KMS-11 (cell line): ENCODE measurements around the gene HS6ST3.

Experiments
- H2AFZ ChIP-seq: fragments of 200-600 bp; sonication (generic); 2 replicates; pipeline ENCODE4 v1.6.1; 2016; ENCODE audit warnings: antibody characterized with exemption, mixed run types, low read depth
- H3K27ac ChIP-seq: fragments of 200-600 bp; sonication (generic); 2 replicates; pipeline ENCODE4 v1.6.1; 2016; ENCODE audit warnings: mild to moderate bottlenecking, mixed run types
- H3K27me3 ChIP-seq: fragments of 200-600 bp; sonication (generic); 2 replicates; pipeline ENCODE4 v1.6.1; 2017; ENCODE audit warnings: mild to moderate bottlenecking, low read depth, mixed run types, moderate library complexity; ENCODE audit not compliant: insufficient read depth
- H3K36me3 ChIP-seq: fragments of 200-600 bp; sonication (generic); 2 replicates; pipeline ENCODE4 v1.6.1; 2017; ENCODE audit warnings: mild to moderate bottlenecking, mixed run types; ENCODE audit not compliant: insufficient read depth
- H3K4me1 ChIP-seq: fragments of 200-600 bp; sonication (generic); 2 replicates; pipeline ENCODE4 v1.6.1; 2016; ENCODE audit warnings: mild to moderate bottlenecking, low read depth, mixed run types; ENCODE audit not compliant: poor library complexity, severe bottlenecking
- H3K4me2 ChIP-seq: fragments of 200-600 bp; sonication (generic); 2 replicates; pipeline ENCODE4 v1.7.0; 2016; ENCODE audit warnings: mild to moderate bottlenecking, mixed run types
- H3K4me3 ChIP-seq: fragments of 200-600 bp; sonication (generic); IDR thresholded peaks from 2 replicates; pipeline ENCODE4 v1.6.1; 2017; ENCODE audit warnings: low read depth, low read length, mixed read lengths; ENCODE audit not compliant: insufficient read depth
- H3K79me2 ChIP-seq: fragments of 200-600 bp; sonication (generic); 2 replicates; pipeline ENCODE4 v1.6.1; 2016; ENCODE audit warnings: low read depth, mixed run types; ENCODE audit not compliant: insufficient read depth
- H3K9ac ChIP-seq: fragments of 200-600 bp; sonication (generic); 2 replicates; pipeline ENCODE4 v1.6.1; 2016; ENCODE audit warnings: mild to moderate bottlenecking, mixed run types
- H4K20me1 ChIP-seq: fragments of 200-600 bp; sonication (generic); 2 replicates; pipeline ENCODE4 v1.6.1; 2016; ENCODE audit warnings: mild to moderate bottlenecking, mixed run types; ENCODE audit not compliant: insufficient read depth
- TF ChIP-seq, protein P1 (sequence below): fragments of 200-600 bp; sonication (generic); conservative IDR thresholded peaks from 2 replicates; pipeline ENCODE4 v1.6.1; 2017; ENCODE audit warnings: low read depth, mild to moderate bottlenecking, antibody characterized with exemption, low read length, moderate library complexity, mixed read lengths

The HS6ST3 gene

DNA sequence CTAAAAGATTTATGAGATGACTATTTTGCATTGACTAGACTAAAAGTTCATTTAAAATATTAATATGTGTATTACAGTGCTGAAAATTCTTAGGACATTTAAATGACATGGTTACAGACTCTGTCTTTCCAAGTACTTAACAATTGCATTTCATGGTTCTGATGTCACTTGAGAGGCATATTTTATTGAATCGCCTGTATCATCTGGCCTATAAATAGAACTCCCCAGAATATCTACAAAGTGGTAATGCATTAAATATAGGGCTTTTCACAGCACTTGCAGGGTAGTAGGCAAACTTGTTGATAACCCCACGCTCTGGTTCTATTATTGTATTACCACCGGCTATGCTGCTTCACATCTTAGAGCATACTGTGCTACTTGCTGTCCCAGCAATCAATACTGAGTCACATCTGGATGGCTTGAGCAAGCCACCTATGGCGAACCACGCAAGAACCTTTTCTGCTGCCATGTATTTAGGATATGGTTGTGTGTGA, 400.6 kb downstream of the HS6ST3 start:
- no peak overlapping the region for H3K27ac ChIP-seq
- no peaks in the 10 kb centered on the region for H4K20me1 ChIP-seq
- H3K27me3 ChIP-seq = no peaks in the 10 kb centered on the region
- H3K4me1 ChIP-seq = no peaks in the 10 kb centered on the region
- no peak overlapping the region for H3K9ac ChIP-seq
- no peak overlapping the region for H2AFZ ChIP-seq
- H3K36me3 ChIP-seq = no peaks in the 10 kb centered on the region
- H3K79me2 ChIP-seq = no peaks in the 10 kb centered on the region
- no peak overlapping the region for H3K4me2 ChIP-seq
- TF ChIP-seq, protein P1, sequence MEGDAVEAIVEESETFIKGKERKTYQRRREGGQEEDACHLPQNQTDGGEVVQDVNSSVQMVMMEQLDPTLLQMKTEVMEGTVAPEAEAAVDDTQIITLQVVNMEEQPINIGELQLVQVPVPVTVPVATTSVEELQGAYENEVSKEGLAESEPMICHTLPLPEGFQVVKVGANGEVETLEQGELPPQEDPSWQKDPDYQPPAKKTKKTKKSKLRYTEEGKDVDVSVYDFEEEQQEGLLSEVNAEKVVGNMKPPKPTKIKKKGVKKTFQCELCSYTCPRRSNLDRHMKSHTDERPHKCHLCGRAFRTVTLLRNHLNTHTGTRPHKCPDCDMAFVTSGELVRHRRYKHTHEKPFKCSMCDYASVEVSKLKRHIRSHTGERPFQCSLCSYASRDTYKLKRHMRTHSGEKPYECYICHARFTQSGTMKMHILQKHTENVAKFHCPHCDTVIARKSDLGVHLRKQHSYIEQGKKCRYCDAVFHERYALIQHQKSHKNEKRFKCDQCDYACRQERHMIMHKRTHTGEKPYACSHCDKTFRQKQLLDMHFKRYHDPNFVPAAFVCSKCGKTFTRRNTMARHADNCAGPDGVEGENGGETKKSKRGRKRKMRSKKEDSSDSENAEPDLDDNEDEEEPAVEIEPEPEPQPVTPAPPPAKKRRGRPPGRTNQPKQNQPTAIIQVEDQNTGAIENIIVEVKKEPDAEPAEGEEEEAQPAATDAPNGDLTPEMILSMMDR = no peak
- no peak overlapping the region for H3K4me3 ChIP-seq

DNA sequence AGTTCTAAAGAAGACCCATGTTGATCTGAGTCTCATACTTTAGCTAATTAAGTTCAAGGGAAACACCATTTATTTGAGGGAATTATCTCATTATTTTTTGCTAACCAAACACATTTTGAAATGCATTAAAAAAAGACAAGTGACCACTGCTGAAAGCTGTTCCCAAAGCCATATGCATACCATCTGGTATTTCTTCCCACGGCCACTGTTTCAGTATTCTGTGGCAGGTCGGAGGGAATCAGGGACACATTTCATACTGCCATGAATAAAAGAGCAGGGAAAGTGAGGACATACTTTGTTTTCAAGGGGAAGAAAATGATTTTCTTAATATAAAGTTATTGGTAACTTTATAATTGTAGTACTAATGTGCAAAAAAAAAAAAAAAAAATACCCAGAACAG, 401.2 kb downstream of the HS6ST3 start:
- Histone ChIP-seq H3K27me3 (no peaks in the 10 kb centered on the region), H3K4me3 (no peak overlapping the region), H3K4me1 (no peaks in the 10 kb centered on the region), H2AFZ (no peak overlapping the region), H3K27ac (no peak overlapping the region), H3K9ac (no peak overlapping the region), H4K20me1 (no peaks in the 10 kb centered on the region), H3K79me2 (no peaks in the 10 kb centered on the region), H3K36me3 (no peaks in the 10 kb centered on the region), H3K4me2 (no peak overlapping the region)
- TF ChIP-seq, protein P1 = no peak

DNA sequence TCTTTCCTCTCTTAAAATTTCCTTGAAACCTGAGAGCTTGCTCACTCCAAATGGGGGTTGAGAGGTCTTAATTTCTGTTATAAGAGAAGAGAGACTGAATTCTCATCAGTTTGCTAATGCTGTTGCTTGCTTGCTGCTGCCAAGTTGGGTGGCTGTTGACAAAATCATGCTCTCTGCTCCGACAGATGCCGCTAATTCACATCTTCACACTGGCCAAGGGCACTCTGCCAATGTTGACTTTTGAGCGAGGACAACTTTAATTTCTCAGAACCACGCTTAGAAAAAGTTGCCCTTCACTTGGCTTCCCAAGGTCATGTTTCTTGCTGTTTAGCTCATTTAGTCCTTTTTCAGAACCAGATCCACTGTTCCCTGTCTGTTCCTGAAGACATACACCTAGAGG, 402.9 kb downstream of the HS6ST3 start:
- no peaks in the 10 kb centered on the region for H3K27me3 ChIP-seq
- no peaks in the 10 kb centered on the region for H3K79me2 ChIP-seq
- H3K9ac ChIP-seq = no peak overlapping the region
- TF ChIP-seq, protein P1 = no peak
- H3K4me1 ChIP-seq = no peaks in the 10 kb centered on the region
- no peak overlapping the region for H3K4me2 ChIP-seq
- H3K27ac ChIP-seq = no peak overlapping the region
- no peaks in the 10 kb centered on the region for H3K36me3 ChIP-seq
- H3K4me3 ChIP-seq = no peak overlapping the region
- H2AFZ ChIP-seq = no peak overlapping the region
- no peaks in the 10 kb centered on the region for H4K20me1 ChIP-seq

DNA sequence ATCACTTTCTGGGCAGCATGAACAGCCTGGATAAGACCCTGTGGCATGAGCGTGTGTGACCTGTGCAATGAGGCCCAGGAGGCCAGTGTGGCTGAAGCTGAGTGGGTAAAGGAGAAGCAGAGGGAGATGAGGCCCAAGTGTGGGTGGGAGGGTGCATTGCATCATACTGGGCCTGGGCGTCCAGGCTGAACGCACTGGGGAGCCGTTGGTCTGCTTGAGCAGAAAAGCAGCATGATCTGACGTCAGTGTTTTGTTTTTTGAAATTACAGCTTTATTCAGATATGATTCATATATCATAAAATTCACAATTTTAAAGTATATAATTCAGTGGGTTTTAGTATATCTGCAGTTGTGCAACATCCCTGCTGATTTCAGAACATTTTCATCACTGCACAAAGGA, 409.7 kb downstream of the HS6ST3 start:
- TF ChIP-seq, protein P1 = no peak
- no peaks in the 10 kb centered on the region for H4K20me1 ChIP-seq
- no peak overlapping the region for H3K27ac ChIP-seq
- no peak overlapping the region for H3K4me3 ChIP-seq
- H3K4me1 ChIP-seq = no peaks in the 10 kb centered on the region
- no peak overlapping the region for H2AFZ ChIP-seq
- H3K79me2 ChIP-seq = no peaks in the 10 kb centered on the region
- no peak overlapping the region for H3K9ac ChIP-seq
- H3K27me3 ChIP-seq = no peaks in the 10 kb centered on the region
- H3K36me3 ChIP-seq = no peaks in the 10 kb centered on the region
- H3K4me2 ChIP-seq = no peak overlapping the region

DNA sequence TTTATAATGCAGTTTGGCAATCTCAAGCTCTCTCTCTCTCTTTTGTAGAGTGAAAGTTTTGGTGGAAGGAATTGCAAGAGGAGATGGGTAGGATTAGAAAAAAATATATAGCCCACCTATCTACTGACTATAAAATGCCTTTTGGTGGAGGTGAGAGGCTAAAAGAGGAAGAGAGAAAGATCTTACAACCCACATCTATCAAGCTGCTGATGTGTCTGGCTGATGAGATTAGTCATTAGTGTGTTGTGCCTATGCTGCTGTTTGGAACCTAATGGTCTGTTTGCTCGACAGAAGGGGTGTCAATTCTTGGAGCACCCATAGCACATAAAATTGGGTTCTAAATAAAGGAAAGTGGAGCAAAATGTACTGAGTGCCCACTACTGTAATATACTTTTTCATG, 411.0 kb downstream of the HS6ST3 start:
- H3K4me1 ChIP-seq = no peaks in the 10 kb centered on the region
- no peak overlapping the region for H3K4me3 ChIP-seq
- no peaks in the 10 kb centered on the region for H3K79me2 ChIP-seq
- no peaks in the 10 kb centered on the region for H3K36me3 ChIP-seq
- no peak overlapping the region for H2AFZ ChIP-seq
- TF ChIP-seq, protein P1 = no peak
- no peaks in the 10 kb centered on the region for H4K20me1 ChIP-seq
- no peaks in the 10 kb centered on the region for H3K27me3 ChIP-seq
- no peak overlapping the region for H3K9ac ChIP-seq
- H3K27ac ChIP-seq = no peak overlapping the region
- no peak overlapping the region for H3K4me2 ChIP-seq
